Activated T-helper 1 cell treated with anti-CD3 and anti-CD28 coated beads, Interleukin-12 subunit alpha, Interleukin-12 subunit beta, Interleukin-2, Interleukin-4 antibody, amounts not matched to agents 30 ng/mL and 10 ng/mL and 1 ng/mL, durations not matched to agents 14 hours and 24 hours and 36 hours (primary cell): ENCODE data around the gene PGM1. TPM values are rescaled to one million over a fixed set of nuclear protein-coding genes. Genes with fewer than 3 reads are reported as not detected.

Source experiments
- DNase-seq: peaks from one replicate; pipeline ENCODE4 v3.0.0; 2021; ENCODE audit warnings: low spot score
- H3K27ac Mint-ChIP-seq: one replicate; pipeline ENCODE4 v1.8.0; 2021; ENCODE audit warnings: mild to moderate bottlenecking, mixed read lengths
- H3K27me3 Mint-ChIP-seq: one replicate; pipeline ENCODE4 v1.8.0; 2022; ENCODE audit warnings: mild to moderate bottlenecking, moderate library complexity, mixed read lengths; ENCODE audit not compliant: insufficient read depth
- H3K36me3 Mint-ChIP-seq: one replicate; pipeline ENCODE4 v1.8.0; 2021; ENCODE audit warnings: low read depth, mixed read lengths
- H3K4me1 Mint-ChIP-seq: one replicate; pipeline ENCODE4 v1.8.0; 2021; ENCODE audit warnings: low read depth, mixed read lengths
- H3K4me3 Mint-ChIP-seq: one replicate; pipeline ENCODE4 v1.8.0; 2021; ENCODE audit warnings: mild to moderate bottlenecking, moderate library complexity, mixed read lengths
- H3K9me3 Mint-ChIP-seq: one replicate; pipeline ENCODE4 v1.8.0; 2021; ENCODE audit warnings: mixed read lengths
- intact Hi-C: fragments of 100-400 bp; cut with micrococcal nuclease; formaldehyde crosslinking; loops from one replicate; pipeline ENCODE4 v1.15.1; 2024
- total RNA-seq: library from RNA; stranded (reverse); gene quantifications from 2 replicates; pipeline ENCODE4 v1.2.3, GENCODE V29; 2022

Gene PGM1
- total RNA-seq, 1 donor from 2014 or later, result 39.8 TPM

- no peaks in the 10 kb centered on the region for H3K4me1 Mint-ChIP-seq
- intact Hi-C loops, result no loop called here
- H3K9me3 Mint-ChIP-seq, result peaks cover 5% of the 10 kb centered on the region
- DNase-seq, result no peak
- peaks cover 5% of the 10 kb centered on the region for H3K27me3 Mint-ChIP-seq
- H3K36me3 Mint-ChIP-seq, result no peaks in the 10 kb centered on the region
- no peak overlapping the region for H3K27ac Mint-ChIP-seq
- H3K4me3 Mint-ChIP-seq, result no peak overlapping the region
Observed at GRCh38 chr1:63678200-63678599, 85.0 kb downstream of the PGM1 start.

DNA sequence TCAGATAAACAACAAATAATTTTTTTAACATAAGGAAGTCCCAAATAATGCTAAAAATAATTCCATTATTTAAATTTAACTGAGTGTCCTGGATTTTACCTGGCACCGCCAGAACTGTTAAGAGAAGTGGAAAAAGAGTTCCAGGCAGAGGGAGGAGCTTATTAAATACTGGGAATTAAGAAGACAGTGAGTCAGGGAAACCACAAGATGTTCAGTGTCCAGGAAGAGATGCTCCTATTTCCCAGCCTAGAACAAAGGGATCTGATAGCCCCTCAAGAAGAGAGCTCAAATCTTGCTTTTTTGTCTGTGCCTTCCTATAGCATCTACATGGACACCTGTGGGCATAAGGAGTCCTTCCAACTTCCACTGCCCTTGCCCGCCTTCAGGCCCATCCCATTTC lies 85.9 kb downstream of the PGM1 start:
- no peaks in the 10 kb centered on the region for H3K36me3 Mint-ChIP-seq
- peaks cover 5% of the 10 kb centered on the region for H3K9me3 Mint-ChIP-seq
- H3K27ac Mint-ChIP-seq, result no peak overlapping the region
- H3K4me1 Mint-ChIP-seq, result no peaks in the 10 kb centered on the region
- no peak overlapping the region for H3K4me3 Mint-ChIP-seq
- peaks cover 5% of the 10 kb centered on the region for H3K27me3 Mint-ChIP-seq
- no peak for DNase-seq
- intact Hi-C loops, result no loop called here

- H3K4me3 Mint-ChIP-seq, result no peak overlapping the region
- peaks cover 5% of the 10 kb centered on the region for H3K27me3 Mint-ChIP-seq
- no peak overlapping the region for H3K27ac Mint-ChIP-seq
- H3K9me3 Mint-ChIP-seq, result peaks cover 5% of the 10 kb centered on the region
- no peaks in the 10 kb centered on the region for H3K36me3 Mint-ChIP-seq
- H3K4me1 Mint-ChIP-seq, result no peaks in the 10 kb centered on the region
- no peak for DNase-seq
- intact Hi-C loops, result no loop called here
Observed at GRCh38 chr1:63679589-63679988, 86.4 kb downstream of the PGM1 start.

GRCh38 chr1:63682936-63683335 lies 89.7 kb downstream of the PGM1 start:
- peaks cover 5% of the 10 kb centered on the region for H3K9me3 Mint-ChIP-seq
- H3K27ac Mint-ChIP-seq, result no peak overlapping the region
- H3K27me3 Mint-ChIP-seq, result peaks cover 5% of the 10 kb centered on the region
- H3K4me3 Mint-ChIP-seq, result no peak overlapping the region
- H3K4me1 Mint-ChIP-seq, result no peaks in the 10 kb centered on the region
- no peak for DNase-seq
- H3K36me3 Mint-ChIP-seq, result no peaks in the 10 kb centered on the region
- intact Hi-C loops, result no loop called here

GRCh38 chr1:63683759-63684158 lies 90.5 kb downstream of the PGM1 start:
- intact Hi-C loops, result no loop called here
- Mint-ChIP-seq H3K27me3 (peaks cover 5% of the 10 kb centered on the region), H3K27ac (no peak overlapping the region), H3K36me3 (no peaks in the 10 kb centered on the region), H3K9me3 (peaks cover 5% of the 10 kb centered on the region), H3K4me1 (no peaks in the 10 kb centered on the region), H3K4me3 (no peak overlapping the region)
- no peak for DNase-seq

- peaks cover 3% of the 10 kb centered on the region for H3K27me3 Mint-ChIP-seq
- H3K9me3 Mint-ChIP-seq, result no peaks in the 10 kb centered on the region
- H3K4me1 Mint-ChIP-seq, result peaks cover under 1% of the 10 kb centered on the region
- no peak overlapping the region for H3K27ac Mint-ChIP-seq
- no peaks in the 10 kb centered on the region for H3K36me3 Mint-ChIP-seq
- intact Hi-C loops, result no loop called here
- no peak overlapping the region for H3K4me3 Mint-ChIP-seq
- no peak for DNase-seq
Observed at GRCh38 chr1:63686696-63687095, 93.5 kb downstream of the PGM1 start.

GRCh38 chr1:63688302-63688890 lies 95.2 kb downstream of the PGM1 start:
- intact Hi-C loops, result no loop called here
- Mint-ChIP-seq H3K4me1 (peaks cover 6% of the 10 kb centered on the region), H3K27ac (no peak overlapping the region), H3K4me3 (no peak overlapping the region), H3K27me3 (no peaks in the 10 kb centered on the region), H3K36me3 (no peaks in the 10 kb centered on the region), H3K9me3 (no peaks in the 10 kb centered on the region)
- no peak for DNase-seq

DNA sequence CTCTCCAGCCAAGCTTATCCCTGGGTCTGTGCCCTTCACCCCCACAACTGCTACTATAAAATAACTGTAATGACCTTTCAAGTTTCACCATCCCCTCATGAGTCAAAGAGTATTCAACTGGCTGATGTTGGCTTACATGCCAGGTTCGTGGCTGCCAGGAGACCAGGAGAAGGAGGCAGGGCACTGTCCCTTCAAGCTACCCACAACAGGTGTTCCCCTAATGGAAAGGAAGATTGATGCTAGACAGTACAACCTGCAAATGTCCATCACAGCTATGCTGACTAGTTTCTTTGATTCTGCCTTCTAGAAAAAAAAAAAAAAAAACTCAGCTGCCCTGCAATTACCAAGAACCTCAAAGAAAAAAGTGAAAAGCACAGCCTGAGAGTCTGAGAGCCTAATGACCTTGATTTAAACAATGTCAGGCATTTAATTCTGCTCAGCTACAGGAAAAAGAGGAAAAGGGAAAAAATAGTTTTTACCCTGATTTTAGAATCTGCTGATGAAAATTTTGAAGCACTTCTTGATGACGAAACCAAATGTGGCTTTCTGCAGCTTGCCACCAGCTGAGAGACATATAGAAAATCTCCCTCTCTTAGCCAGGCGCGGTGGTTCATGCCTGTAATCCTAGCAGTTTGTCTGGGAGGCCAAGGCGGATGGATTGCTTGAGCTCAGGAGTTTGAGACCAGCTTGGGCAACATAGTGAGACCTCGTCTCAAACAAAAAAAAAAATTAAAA lies 97.9 kb downstream of the PGM1 start:
- no peaks in the 10 kb centered on the region for H3K36me3 Mint-ChIP-seq
- no peaks in the 10 kb centered on the region for H3K27me3 Mint-ChIP-seq
- no peak overlapping the region for H3K4me3 Mint-ChIP-seq
- no peak for DNase-seq
- H3K9me3 Mint-ChIP-seq, result no peaks in the 10 kb centered on the region
- peaks cover 6% of the 10 kb centered on the region for H3K4me1 Mint-ChIP-seq
- H3K27ac Mint-ChIP-seq, result no peak overlapping the region
- intact Hi-C loops, result loop anchor here (5.0 kb wide), 1 partner anchor 226 kb away; no protein-coding TSS in a partner anchor

GRCh38 chr1:63691701-63692425 lies 98.7 kb downstream of the PGM1 start:
- intact Hi-C loops, result loop anchor here (1.0 to 5.0 kb wide), 4 partner anchors 76 to 554 kb away; no protein-coding TSS in a partner anchor
- peak; percentile 4 for DNase-seq
- Mint-ChIP-seq H3K27ac (no peak overlapping the region), H3K4me1 (peaks cover 6% of the 10 kb centered on the region), H3K36me3 (no peaks in the 10 kb centered on the region), H3K9me3 (no peaks in the 10 kb centered on the region), H3K27me3 (no peaks in the 10 kb centered on the region), H3K4me3 (no peak overlapping the region)

DNA sequence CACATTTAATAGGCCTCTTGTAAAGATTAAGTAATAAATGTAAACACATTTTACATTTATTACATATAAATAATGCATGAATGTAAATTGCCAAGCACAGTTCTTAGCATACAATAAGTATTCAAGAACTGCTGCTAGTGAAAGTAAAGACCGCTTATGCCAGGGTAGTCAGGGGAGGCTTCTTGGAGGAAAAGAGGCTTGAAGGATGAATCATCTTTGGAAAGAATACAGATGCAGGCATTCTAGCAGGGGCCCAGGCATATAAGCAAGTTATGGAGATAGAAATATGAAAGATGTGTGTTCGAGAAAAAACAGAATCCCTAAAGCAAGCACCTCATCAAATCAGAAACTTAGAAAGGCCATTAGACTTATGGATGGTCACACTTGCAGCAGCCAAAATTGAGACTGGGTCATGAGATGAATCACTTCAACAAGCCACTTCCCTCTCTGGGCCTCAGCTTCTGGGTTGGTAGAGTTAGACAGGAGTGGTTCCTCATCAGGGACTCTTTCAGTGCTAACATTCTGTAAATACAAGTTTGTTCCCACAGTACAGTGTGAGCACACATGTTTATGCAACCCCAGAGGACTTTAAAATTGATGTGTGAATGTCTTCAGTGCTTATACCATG lies 100.8 kb downstream of the PGM1 start:
- Mint-ChIP-seq H3K27me3 (no peaks in the 10 kb centered on the region), H3K4me3 (no peak overlapping the region)
- intact Hi-C loops, result loop anchor here (5.0 kb wide), 1 partner anchor 223 kb away; no protein-coding TSS in a partner anchor

GRCh38 chr1:63698001-63698838 lies 105.0 kb downstream of the PGM1 start:
- Mint-ChIP-seq H3K36me3 (no peaks in the 10 kb centered on the region), H3K9me3 (no peaks in the 10 kb centered on the region), H3K27me3 (peaks cover 2% of the 10 kb centered on the region), H3K27ac (no peak overlapping the region), H3K4me3 (no peak overlapping the region), H3K4me1 (no peaks in the 10 kb centered on the region)
- DNase-seq, result no peak
- intact Hi-C loops, result no loop called here

More for the DNA sequence above, 100.8 kb downstream of the PGM1 start:
- H3K27ac Mint-ChIP-seq, result no peak overlapping the region
- no peak for DNase-seq
- H3K36me3 Mint-ChIP-seq, result no peaks in the 10 kb centered on the region
- peaks cover 6% of the 10 kb centered on the region for H3K4me1 Mint-ChIP-seq
- no peaks in the 10 kb centered on the region for H3K9me3 Mint-ChIP-seq

DNA sequence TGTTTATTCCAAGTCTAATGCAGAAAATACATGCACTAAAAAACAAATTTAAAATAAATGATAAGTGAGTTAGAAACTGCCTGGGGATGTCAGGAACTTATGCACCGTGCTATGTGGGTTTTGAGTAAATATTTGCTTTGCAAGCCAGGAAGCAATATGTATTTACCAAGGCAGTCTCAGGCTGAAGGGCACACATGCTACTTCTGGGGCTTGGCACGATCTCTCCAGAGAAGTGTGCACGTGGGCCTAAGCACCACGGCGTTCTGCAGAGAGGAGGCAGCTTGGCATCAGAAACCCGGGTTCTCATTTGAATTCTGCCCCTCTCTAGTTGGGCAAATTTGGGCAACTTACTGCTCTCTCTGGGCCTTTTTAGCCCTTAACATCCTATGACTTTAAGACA lies 108.0 kb downstream of the PGM1 start:
- Mint-ChIP-seq H3K4me1 (no peaks in the 10 kb centered on the region), H3K27me3 (peaks cover 9% of the 10 kb centered on the region)
- intact Hi-C loops, result no loop called here

More for the DNA sequence above, 108.0 kb downstream of the PGM1 start:
- no peaks in the 10 kb centered on the region for H3K36me3 Mint-ChIP-seq
- DNase-seq, result no peak
- H3K27ac Mint-ChIP-seq, result no peak overlapping the region
- no peaks in the 10 kb centered on the region for H3K9me3 Mint-ChIP-seq
- no peak overlapping the region for H3K4me3 Mint-ChIP-seq
